Measurements from ENCODE around the gene CANX.
A peak's percentile ranks its signal among the peaks of the same experiment; 100 is the strongest.
"Not testable (repeated sequence)": the region's sequence is repeated elsewhere in the genome, so short reads cannot be mapped to it uniquely, and the experiment has no call there.

Gene CANX

GRCh38 chr5:179732918-179733771 is 34.4 kb downstream of the CANX start:
- WGBS, 2 experiments (ENCODE audit: insufficient coverage in 2 of 2), result 0% methylated on average over 45 to 79 of the region's 101 CpGs
- peaks cover 57% of the 10 kb centered on the region for H3K36me3 ChIP-seq (ENCODE audit: control insufficient read depth, insufficient read depth, low read length)
- H3K4me1 ChIP-seq (ENCODE audit: control insufficient read depth, insufficient read depth, low read length, poor library complexity, severe bottlenecking), result peaks cover 11% of the 10 kb centered on the region
- H3K9me3 ChIP-seq (ENCODE audit: control insufficient read depth, low read length), result no peaks in the 10 kb centered on the region
- peak overlapping the region; percentile 78 for H3K4me3 ChIP-seq (ENCODE audit: extremely low read depth, insufficient read depth, low read length, poor library complexity, severe bottlenecking)
- H3K27ac ChIP-seq (ENCODE audit: low read depth, low read length, severe bottlenecking), result peak overlapping the region; percentile 87

- WGBS, 2 experiments (ENCODE audit: insufficient coverage in 2 of 2), result 0 to 6% methylated on average over 2 of the region's 2 CpGs
- Histone ChIP-seq H3K36me3 (ENCODE audit: control insufficient read depth, insufficient read depth, low read length) (peaks cover 58% of the 10 kb centered on the region), H3K27ac (ENCODE audit: low read depth, low read length, severe bottlenecking) (peak overlapping the region; percentile 18), H3K9me3 (ENCODE audit: control insufficient read depth, low read length) (no peaks in the 10 kb centered on the region), H3K4me3 (ENCODE audit: extremely low read depth, insufficient read depth, low read length, poor library complexity, severe bottlenecking) (peak overlapping the region; percentile 78), H3K4me1 (ENCODE audit: control insufficient read depth, insufficient read depth, low read length, poor library complexity, severe bottlenecking) (peaks cover 11% of the 10 kb centered on the region)
Observed at GRCh38 chr5:179733772-179734126, 35.0 kb downstream of the CANX start.

DNA sequence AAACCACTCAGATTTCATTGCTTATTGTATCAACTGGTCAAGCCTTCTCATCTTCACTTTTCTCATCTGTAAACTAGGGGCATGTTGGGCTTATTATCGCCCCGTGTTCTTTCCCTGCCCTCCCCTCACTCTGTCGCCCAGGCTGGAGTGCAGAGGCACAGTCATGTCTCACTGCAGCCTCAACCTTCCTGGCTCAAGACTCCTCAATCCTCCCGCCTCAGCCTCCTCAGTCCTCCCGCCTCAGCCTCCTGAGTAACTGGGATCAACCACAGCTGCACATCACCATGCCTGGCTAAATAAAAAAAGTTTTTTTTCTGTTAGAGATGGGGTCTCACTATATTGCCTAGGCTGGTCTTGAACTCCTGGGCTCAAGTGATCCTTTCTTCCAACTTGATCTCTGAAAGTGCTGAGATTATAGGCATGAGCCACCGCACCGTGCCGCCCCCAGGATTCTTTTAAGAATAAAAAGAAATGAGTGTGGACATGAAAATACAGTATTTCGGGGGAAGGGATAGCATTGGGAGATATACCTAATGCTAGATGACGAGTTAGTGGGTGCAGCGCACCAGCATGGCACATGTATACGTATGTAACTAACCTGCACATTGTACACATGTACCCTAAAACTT is 35.9 kb downstream of the CANX start:
- Histone ChIP-seq H3K9me3 (ENCODE audit: control insufficient read depth, low read length) (no peaks in the 10 kb centered on the region), H3K36me3 (ENCODE audit: control insufficient read depth, insufficient read depth, low read length) (peaks cover 59% of the 10 kb centered on the region), H3K4me3 (ENCODE audit: extremely low read depth, insufficient read depth, low read length, poor library complexity, severe bottlenecking) (peak overlapping the region; percentile 78), H3K4me1 (ENCODE audit: control insufficient read depth, insufficient read depth, low read length, poor library complexity, severe bottlenecking) (peaks cover 11% of the 10 kb centered on the region), H3K27ac (ENCODE audit: low read depth, low read length, severe bottlenecking) (no peak overlapping the region)
- 38 to 83% methylated on average over 3 to 8 of the region's 12 CpGs for WGBS, 2 experiments (ENCODE audit: insufficient coverage in 2 of 2)

GRCh38 chr5:179738742-179739141 is 40.0 kb downstream of the CANX start:
- 98 to 100% methylated on average over 2 of the region's 4 CpGs for WGBS, 2 experiments (ENCODE audit: insufficient coverage in 2 of 2)
- peaks cover 74% of the 10 kb centered on the region for H3K36me3 ChIP-seq (ENCODE audit: control insufficient read depth, insufficient read depth, low read length)

GRCh38 chr5:179744106-179744505 is 45.3 kb downstream of the CANX start:
- not testable (repeated sequence) for H3K27ac ChIP-seq (ENCODE audit: low read depth, low read length, severe bottlenecking); H3K4me3 ChIP-seq (ENCODE audit: extremely low read depth, insufficient read depth, low read length, poor library complexity, severe bottlenecking); H3K9me3 ChIP-seq (ENCODE audit: control insufficient read depth, low read length); H3K4me1 ChIP-seq (ENCODE audit: control insufficient read depth, insufficient read depth, low read length, poor library complexity, severe bottlenecking)
- 94 to 97% methylated on average over 4 of the region's 7 CpGs for WGBS, 2 experiments (ENCODE audit: insufficient coverage in 2 of 2)
- H3K36me3 ChIP-seq (ENCODE audit: control insufficient read depth, insufficient read depth, low read length), result peaks cover 58% of the 10 kb centered on the region

More at GRCh38 chr5:179738742-179739141, 40.0 kb downstream of the CANX start:
- H3K27ac ChIP-seq (ENCODE audit: low read depth, low read length, severe bottlenecking), result no peak overlapping the region
- H3K4me3 ChIP-seq (ENCODE audit: extremely low read depth, insufficient read depth, low read length, poor library complexity, severe bottlenecking), result no peak overlapping the region
- no peaks in the 10 kb centered on the region for H3K9me3 ChIP-seq (ENCODE audit: control insufficient read depth, low read length)
- peaks cover 11% of the 10 kb centered on the region for H3K4me1 ChIP-seq (ENCODE audit: control insufficient read depth, insufficient read depth, low read length, poor library complexity, severe bottlenecking)

- Histone ChIP-seq H3K4me1 (ENCODE audit: control insufficient read depth, insufficient read depth, low read length, poor library complexity, severe bottlenecking) (no peaks in the 10 kb centered on the region), H3K4me3 (ENCODE audit: extremely low read depth, insufficient read depth, low read length, poor library complexity, severe bottlenecking) (no peak overlapping the region), H3K27ac (ENCODE audit: low read depth, low read length, severe bottlenecking) (no peak overlapping the region), H3K36me3 (ENCODE audit: control insufficient read depth, insufficient read depth, low read length) (peaks cover 56% of the 10 kb centered on the region), H3K9me3 (ENCODE audit: control insufficient read depth, low read length) (no peaks in the 10 kb centered on the region)
- WGBS, 2 experiments (ENCODE audit: insufficient coverage in 2 of 2), result 100% methylated on average over 1 of the region's 2 CpGs
Observed at GRCh38 chr5:179746872-179747271, 48.1 kb downstream of the CANX start.

- Histone ChIP-seq H3K4me1 (ENCODE audit: control insufficient read depth, insufficient read depth, low read length, poor library complexity, severe bottlenecking) (no peaks in the 10 kb centered on the region), H3K36me3 (ENCODE audit: control insufficient read depth, insufficient read depth, low read length) (peaks cover 52% of the 10 kb centered on the region), H3K27ac (ENCODE audit: low read depth, low read length, severe bottlenecking) (no peak overlapping the region), H3K9me3 (ENCODE audit: control insufficient read depth, low read length) (no peaks in the 10 kb centered on the region), H3K4me3 (ENCODE audit: extremely low read depth, insufficient read depth, low read length, poor library complexity, severe bottlenecking) (no peak overlapping the region)
- WGBS, 2 experiments (ENCODE audit: insufficient coverage in 2 of 2), result 92 to 100% methylated on average over 2 of the region's 3 CpGs
Observed at GRCh38 chr5:179747811-179748210, 49.0 kb downstream of the CANX start.

DNA sequence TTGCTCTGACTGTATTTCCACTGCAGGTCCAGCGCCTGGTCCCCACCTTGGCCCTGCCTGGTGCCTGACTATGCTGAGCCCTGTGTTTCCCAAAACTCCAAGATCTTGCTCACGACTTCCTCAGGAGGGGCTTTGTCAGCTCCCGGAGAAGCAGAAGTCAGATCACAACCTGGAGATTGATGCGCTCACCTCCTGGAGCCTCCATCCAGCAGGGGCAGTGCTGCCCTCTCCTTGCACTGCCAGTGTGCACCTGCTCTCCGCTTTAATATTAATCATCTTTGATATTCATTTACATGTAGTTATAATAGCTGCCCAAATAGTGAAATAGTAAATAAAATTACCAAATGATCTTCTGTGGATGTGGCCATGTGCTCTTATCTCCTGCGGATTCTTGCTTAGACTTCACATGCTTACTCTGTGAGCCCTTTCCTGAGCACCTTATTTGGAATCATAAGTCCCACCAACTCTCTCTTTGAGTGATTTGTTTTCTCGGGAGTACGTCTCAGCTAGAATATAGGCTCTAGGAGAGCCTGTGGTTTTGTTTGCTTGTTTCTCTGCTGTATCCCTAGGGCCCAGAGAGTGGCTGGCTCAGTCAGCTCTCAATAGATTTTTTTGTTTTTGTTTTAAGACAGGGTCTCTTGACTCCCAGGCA is 51.2 kb downstream of the CANX start:
- H3K4me3 ChIP-seq (ENCODE audit: extremely low read depth, insufficient read depth, low read length, poor library complexity, severe bottlenecking), result no peak overlapping the region
- no peak overlapping the region for H3K27ac ChIP-seq (ENCODE audit: low read depth, low read length, severe bottlenecking)
- peaks cover 11% of the 10 kb centered on the region for H3K4me1 ChIP-seq (ENCODE audit: control insufficient read depth, insufficient read depth, low read length, poor library complexity, severe bottlenecking)
- WGBS, 2 experiments (ENCODE audit: insufficient coverage in 2 of 2), result 95% methylated on average over 5 to 7 of the region's 8 CpGs
- H3K36me3 ChIP-seq (ENCODE audit: control insufficient read depth, insufficient read depth, low read length), result peaks cover 46% of the 10 kb centered on the region
- H3K9me3 ChIP-seq (ENCODE audit: control insufficient read depth, low read length), result no peaks in the 10 kb centered on the region

GRCh38 chr5:179753971-179754370 is 55.2 kb downstream of the CANX start:
- Histone ChIP-seq H3K36me3 (ENCODE audit: control insufficient read depth, insufficient read depth, low read length) (peaks cover 40% of the 10 kb centered on the region), H3K4me1 (ENCODE audit: control insufficient read depth, insufficient read depth, low read length, poor library complexity, severe bottlenecking) (peaks cover 18% of the 10 kb centered on the region), H3K27ac (ENCODE audit: low read depth, low read length, severe bottlenecking) (no peak overlapping the region), H3K9me3 (ENCODE audit: control insufficient read depth, low read length) (no peaks in the 10 kb centered on the region), H3K4me3 (ENCODE audit: extremely low read depth, insufficient read depth, low read length, poor library complexity, severe bottlenecking) (no peak overlapping the region)
- WGBS, 2 experiments (ENCODE audit: insufficient coverage in 2 of 2), result 95 to 100% methylated on average over 5 of the region's 5 CpGs

DNA sequence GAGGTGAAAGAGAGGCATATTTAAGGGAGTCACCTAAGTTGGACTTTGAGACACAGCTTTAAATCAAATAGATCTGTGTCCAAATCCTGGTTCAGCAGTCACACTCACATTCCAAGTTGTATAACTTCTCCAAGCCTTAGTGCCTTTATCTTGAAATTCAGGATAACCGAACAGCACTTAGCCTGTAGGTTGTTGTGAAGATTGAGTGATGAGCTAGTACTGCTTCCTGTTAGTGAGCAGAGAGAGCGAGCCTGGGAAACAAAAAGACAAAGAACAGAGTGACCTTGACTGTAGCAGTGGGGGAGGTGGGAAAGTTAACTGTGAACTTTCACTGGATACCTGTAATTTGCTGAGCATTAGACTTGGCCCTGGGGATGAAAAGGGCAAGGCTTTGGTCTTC is 56.3 kb downstream of the CANX start:
- 50% methylated on average over 1 to 2 of the region's 2 CpGs for WGBS, 2 experiments (ENCODE audit: insufficient coverage in 2 of 2)
- Histone ChIP-seq H3K4me3 (ENCODE audit: extremely low read depth, insufficient read depth, low read length, poor library complexity, severe bottlenecking) (no peak overlapping the region), H3K4me1 (ENCODE audit: control insufficient read depth, insufficient read depth, low read length, poor library complexity, severe bottlenecking) (peaks cover 29% of the 10 kb centered on the region), H3K27ac (ENCODE audit: low read depth, low read length, severe bottlenecking) (peak overlapping the region; percentile 63), H3K36me3 (ENCODE audit: control insufficient read depth, insufficient read depth, low read length) (peaks cover 31% of the 10 kb centered on the region), H3K9me3 (ENCODE audit: control insufficient read depth, low read length) (no peaks in the 10 kb centered on the region)

All from mesodermal cell (in vitro differentiated cells).